OCI-LY7 (cell line): ENCODE data around the gene SRRM2. TPM values are rescaled to one million over a fixed set of nuclear protein-coding genes. Genes with fewer than 3 reads are reported as not detected.

ENCODE experiments used
- BruUV-seq: library from RNA; stranded (reverse); fragments of 400-500 nt; replicated peaks from 2 replicates; lab custom pipeline; 2021; lab: Mats Ljungman, UMichigan
- CTCF ChIA-PET: fragments of 300-600 bp; sonication (Branson Sonifier 250); formaldehyde crosslinking; loops from one replicate; lab custom pipeline; 2022; ENCODE audit warnings: antibody characterized with exemption; ENCODE audit not compliant: unreplicated experiment; lab: Charles Lee
- POLR2A ChIA-PET: fragments of 300-600 bp; sonication (Branson Sonifier 250); formaldehyde crosslinking; loops from one replicate; lab custom pipeline; 2022; ENCODE audit warnings: antibody characterized with exemption; lab: Charles Lee
- DNase-seq: peaks from one replicate; pipeline ENCODE4 v3.0.0-alpha.2; 2015; ENCODE audit warnings: low spot score
- H2AFZ ChIP-seq: fragments of 200-600 bp; sonication (generic), shearing (Covaris generic); 2 replicates; pipeline ENCODE4 v1.6.1; 2014; ENCODE audit warnings: mild to moderate bottlenecking, antibody characterized with exemption, low read length, moderate library complexity
- H3K27ac ChIP-seq: fragments of 200-600 bp; sonication (generic); 2 replicates; pipeline ENCODE4 v1.5.1; 2014; ENCODE audit warnings: mixed run types, low read depth, mild to moderate bottlenecking, moderate library complexity, low read length, inconsistent platforms; ENCODE audit not compliant: poor library complexity, severe bottlenecking
- H3K36me3 ChIP-seq: fragments of 200-600 bp; sonication (generic); 2 replicates; pipeline ENCODE4 v1.6.1; 2014; ENCODE audit warnings: mild to moderate bottlenecking, antibody characterized with exemption, low read length, moderate library complexity, mixed read lengths; ENCODE audit not compliant: insufficient read depth
- H3K4me1 ChIP-seq: fragments of 200-600 bp; sonication (generic); 2 replicates; pipeline ENCODE4 v1.5.1; 2014; ENCODE audit warnings: mild to moderate bottlenecking, low read length; ENCODE audit not compliant: insufficient read depth, poor library complexity, severe bottlenecking
- H3K4me2 ChIP-seq: fragments of 200-600 bp; sonication (generic); 2 replicates; pipeline ENCODE4 v1.6.1; 2014; ENCODE audit warnings: mild to moderate bottlenecking, low read length
- H3K4me3 ChIP-seq: fragments of 200-600 bp; sonication (generic); 2 replicates; pipeline ENCODE4 v1.5.1; 2014; ENCODE audit warnings: mild to moderate bottlenecking, low read depth, low read length; ENCODE audit not compliant: poor library complexity, severe bottlenecking
- H3K79me2 ChIP-seq: fragments of 200-600 bp; sonication (generic); 2 replicates; pipeline ENCODE4 v1.6.1; 2016; ENCODE audit warnings: low read depth, mild to moderate bottlenecking, low read length, moderate library complexity, mixed read lengths; ENCODE audit not compliant: insufficient read depth
- H3K9me2 ChIP-seq: fragments of 200-600 bp; sonication (generic); 2 replicates; pipeline ENCODE4 v1.6.1; 2016; ENCODE audit warnings: mild to moderate bottlenecking, low read length, mixed read lengths; ENCODE audit not compliant: insufficient read depth
- H3K9me3 ChIP-seq: fragments of 200-600 bp; sonication (generic); 2 replicates; pipeline ENCODE4 v1.6.1; 2014; ENCODE audit warnings: mild to moderate bottlenecking, mixed run types, low read length, mixed read lengths
- H4K20me1 ChIP-seq: fragments of 200-600 bp; sonication (generic); 2 replicates; pipeline ENCODE4 v1.6.1; 2014; ENCODE audit warnings: mild to moderate bottlenecking, antibody characterized with exemption, low read length, moderate library complexity, mixed read lengths; ENCODE audit not compliant: insufficient read depth
- CTCF ChIP-seq: fragments of 200-600 bp; sonication (generic); conservative IDR thresholded peaks from 2 replicates; pipeline ENCODE4 v1.5.1; 2014; ENCODE audit warnings: mild to moderate bottlenecking, antibody characterized with exemption, low read length, moderate library complexity, mixed read lengths
- EZH2phosphoT487 ChIP-seq: fragments of 200-600 bp; sonication (generic); IDR thresholded peaks from 2 replicates; pipeline ENCODE4 v1.6.1; 2018; ENCODE audit warnings: low read depth, borderline replicate concordance, mild to moderate bottlenecking, mixed run types, antibody characterized with exemption, low read length, moderate library complexity, mixed read lengths
- intact Hi-C: fragments of 100-400 bp; cut with micrococcal nuclease; formaldehyde crosslinking; loops from one replicate; pipeline ENCODE4 v1.10.0; 2022; ENCODE audit not compliant: unreplicated experiment
- total RNA-seq, 2 experiments: library from RNA; depleted of rRNA in 1 of 2; stranded (reverse); fragments of >200 nt in 1 of 2; shearing (Covaris generic) in 1 of 2; gene quantifications; 2 replicates each; pipeline ENCODE4 v1.2.3, GENCODE V29; 2014 to 2022

Gene SRRM2
- total RNA-seq, 2 experiments from 2014 or later, result 208 to 819 TPM

DNA sequence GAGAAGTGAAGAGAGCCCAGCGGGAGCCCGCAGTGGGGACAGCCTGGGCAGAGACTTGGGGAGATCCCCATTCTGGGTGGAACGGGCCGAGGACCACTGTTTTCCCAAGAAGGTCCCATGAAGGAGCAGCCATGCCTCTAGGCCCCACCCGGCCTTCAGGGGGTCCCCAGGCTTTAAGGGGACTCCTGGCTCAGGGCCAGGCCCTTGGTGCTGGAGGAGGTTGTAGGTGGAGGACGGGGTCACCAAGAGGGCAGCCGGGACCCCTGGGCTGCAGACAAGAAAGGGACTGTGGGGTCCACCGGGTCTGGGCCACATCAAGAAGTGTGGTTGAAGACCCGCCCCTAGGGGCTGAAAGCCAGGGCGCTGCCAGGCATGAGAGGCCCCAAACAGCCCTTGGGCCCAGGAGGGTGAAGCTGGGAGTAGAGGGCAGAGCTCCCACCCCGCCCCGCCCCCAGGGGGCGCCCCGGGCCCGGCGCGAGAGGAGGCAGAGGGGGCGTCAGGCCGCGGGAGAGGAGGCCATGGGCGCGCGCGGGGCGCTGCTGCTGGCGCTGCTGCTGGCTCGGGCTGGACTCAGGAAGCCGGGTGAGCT lies 64.4 kb downstream of the SRRM2 start, which contains the start of gene PRSS21:
Gene PRSS21 (plus strand): TSS at position 487 of the 589 bp plus-strand sequence. CDS start 32 bp downstream, at position 519.
- ChIA-PET CTCF (interaction anchor here (0.5 to 0.6 kb wide), 2 partner anchors 906 to 1474 kb away, joined by 4 to 11 read pairs; no protein-coding TSS in a partner anchor), POLR2A (interaction anchor here (0.7 kb wide), 1 partner anchor 10 kb away, joined by 3 read pairs; no protein-coding TSS in a partner anchor)
- Histone ChIP-seq H3K4me3 (peak within 1 kb of the TSS; percentile 86), H3K27ac (peak within 1 kb of the TSS; percentile 54), H2AFZ (peak within 1 kb of the TSS; percentile 89), H3K79me2 (peaks cover 10% of the 10 kb centered on the region; the same call in 1 of the 2 replicates), H3K4me1 (peaks cover 18% of the 10 kb centered on the region), H3K4me2 (peak within 1 kb of the TSS; percentile 71), H4K20me1 (no peaks in the 10 kb centered on the region), H3K36me3 (no peaks in the 10 kb centered on the region), H3K9me3 (no peaks in the 10 kb centered on the region), H3K9me2 (no peaks in the 10 kb centered on the region)
- intact Hi-C loops, result no loop called here
- TF ChIP-seq CTCF (peak; percentile 72), EZH2phosphoT487 (no peak)
- no TSS peak for BruUV-seq
- peak; percentile 68 for DNase-seq

- H4K20me1 ChIP-seq, result no peaks in the 10 kb centered on the region
- CTCF ChIA-PET, result interaction anchor here (0.5 to 0.6 kb wide), 2 partner anchors 907 to 1475 kb away, joined by 4 to 11 read pairs; no protein-coding TSS in a partner anchor
- H3K4me2 ChIP-seq, result peak overlapping the region; percentile 71
- H3K4me1 ChIP-seq, result peaks cover 18% of the 10 kb centered on the region
- TF ChIP-seq CTCF (no peak; the same call in 1 of the 2 replicates), EZH2phosphoT487 (no peak)
- peak overlapping the region; percentile 54 for H3K27ac ChIP-seq
- peak overlapping the region; percentile 86 for H3K4me3 ChIP-seq
- no peaks in the 10 kb centered on the region for H3K9me2 ChIP-seq
- no peaks in the 10 kb centered on the region for H3K9me3 ChIP-seq
- POLR2A ChIA-PET, result no interaction called here
- peak; percentile 51 for DNase-seq
- intact Hi-C loops, result no loop called here
- peak overlapping the region; percentile 89; the same call in 1 of the 2 replicates for H2AFZ ChIP-seq
- no TSS peak for BruUV-seq
- H3K79me2 ChIP-seq, result peaks cover 10% of the 10 kb centered on the region; the same call in 1 of the 2 replicates
- no peaks in the 10 kb centered on the region for H3K36me3 ChIP-seq
Measured at GRCh38 chr16:2817340-2818271, 65.2 kb downstream of the SRRM2 start.
